SU-DHL-6 (cell line): Measurements from ENCODE around the gene FBXW11.

ENCODE experiments used
- H2AFZ ChIP-seq: fragments of 200-600 bp; sonication (generic); 2 replicates; pipeline ENCODE4 v1.6.1; 2014; ENCODE audit warnings: low read depth, mild to moderate bottlenecking, moderate library complexity, mixed read lengths, antibody characterized with exemption, low read length; ENCODE audit not compliant: severe bottlenecking
- H3F3A ChIP-seq: fragments of 200-600 bp; shearing (Covaris generic); 2 replicates; pipeline ENCODE4 v1.6.0; 2016; ENCODE audit warnings: antibody characterized with exemption, mild to moderate bottlenecking; ENCODE audit not compliant: insufficient read depth
- H3K27ac ChIP-seq: fragments of 200-600 bp; sonication (generic); 2 replicates; pipeline ENCODE4 v1.5.1; 2016; ENCODE audit warnings: low read depth, mild to moderate bottlenecking, low read length, moderate library complexity, mixed read lengths
- H3K27me3 ChIP-seq: fragments of 200-600 bp; sonication (generic), shearing (Covaris generic); 2 replicates; pipeline ENCODE4 v1.6.0; 2014; ENCODE audit warnings: mild to moderate bottlenecking, low read length
- H3K36me3 ChIP-seq: fragments of 200-600 bp; sonication (generic); 2 replicates; pipeline ENCODE4 v1.6.1; 2014; ENCODE audit warnings: mild to moderate bottlenecking, low read length, mixed read lengths
- H3K4me2 ChIP-seq: fragments of 300-600, 200-600 bp; shearing (Covaris generic), sonication (generic); 2 replicates; pipeline ENCODE4 v1.6.0; 2014; ENCODE audit warnings: low read length, low read depth, mild to moderate bottlenecking; ENCODE audit not compliant: poor library complexity, severe bottlenecking
- H3K4me3 ChIP-seq: fragments of 200-600 bp; sonication (generic); 2 replicates; pipeline ENCODE4 v1.5.1; 2014; ENCODE audit warnings: antibody characterized with exemption, low read length, mild to moderate bottlenecking, mixed read lengths; ENCODE audit not compliant: insufficient read depth, poor library complexity, severe bottlenecking
- H3K79me2 ChIP-seq: fragments of 200-600 bp; sonication (generic); 2 replicates; pipeline ENCODE4 v1.6.1; 2014; ENCODE audit warnings: mild to moderate bottlenecking, low read length, moderate library complexity; ENCODE audit not compliant: insufficient read depth
- H3K9ac ChIP-seq: fragments of 200-600 bp; sonication (generic); 2 replicates; pipeline ENCODE4 v1.7.0; 2014; ENCODE audit warnings: mild to moderate bottlenecking, low read length
- H3K9me2 ChIP-seq: fragments of 200-600 bp; sonication (generic); replicated peaks from 2 replicates; pipeline ENCODE4 v1.6.1; 2014; ENCODE audit warnings: low read length; ENCODE audit not compliant: insufficient read depth
- H3K9me3 ChIP-seq: fragments of 200-600 bp; sonication (generic); 2 replicates; pipeline ENCODE4 v1.6.1; 2014; ENCODE audit warnings: low read length, mixed read lengths; ENCODE audit not compliant: insufficient read depth
- H4K20me1 ChIP-seq: fragments of 200-600 bp; sonication (generic); 2 replicates; pipeline ENCODE4 v1.6.1; 2014; ENCODE audit warnings: low read depth, mild to moderate bottlenecking, antibody characterized with exemption, low read length, moderate library complexity, mixed read lengths
- CTCF ChIP-seq: fragments of 200-600 bp; sonication (generic); IDR thresholded peaks from one replicate; pipeline ENCODE4 v1.5.1; 2017; ENCODE audit warnings: antibody characterized with exemption, mild to moderate bottlenecking, low read length, moderate library complexity; ENCODE audit not compliant: insufficient read depth, poor library complexity, severe bottlenecking
- EZH2phosphoT487 ChIP-seq: fragments of 200-600 bp; sonication (generic), shearing (Covaris generic); conservative IDR thresholded peaks from 2 replicates; pipeline ENCODE4 v1.6.1; 2018; ENCODE audit warnings: mild to moderate bottlenecking, antibody characterized with exemption, low read length, moderate library complexity, mixed read lengths

The FBXW11 gene

GRCh38 chr5:171848911-171849520 is 157.4 kb downstream of the FBXW11 start:
- H3K9me3 ChIP-seq, result no peaks in the 10 kb centered on the region
- H3K27me3 ChIP-seq, result no peaks in the 10 kb centered on the region
- TF ChIP-seq CTCF (no peak), EZH2phosphoT487 (no peak)
- H3F3A ChIP-seq, result no peaks in the 10 kb centered on the region
- no peak overlapping the region for H2AFZ ChIP-seq
- no peak overlapping the region for H3K9ac ChIP-seq
- H3K4me3 ChIP-seq, result no peak overlapping the region
- no peaks in the 10 kb centered on the region for H4K20me1 ChIP-seq
- no peaks in the 10 kb centered on the region for H3K9me2 ChIP-seq
- no peak overlapping the region for H3K4me2 ChIP-seq
- no peaks in the 10 kb centered on the region for H3K36me3 ChIP-seq
- no peaks in the 10 kb centered on the region for H3K79me2 ChIP-seq
- H3K27ac ChIP-seq, result no peak overlapping the region

DNA sequence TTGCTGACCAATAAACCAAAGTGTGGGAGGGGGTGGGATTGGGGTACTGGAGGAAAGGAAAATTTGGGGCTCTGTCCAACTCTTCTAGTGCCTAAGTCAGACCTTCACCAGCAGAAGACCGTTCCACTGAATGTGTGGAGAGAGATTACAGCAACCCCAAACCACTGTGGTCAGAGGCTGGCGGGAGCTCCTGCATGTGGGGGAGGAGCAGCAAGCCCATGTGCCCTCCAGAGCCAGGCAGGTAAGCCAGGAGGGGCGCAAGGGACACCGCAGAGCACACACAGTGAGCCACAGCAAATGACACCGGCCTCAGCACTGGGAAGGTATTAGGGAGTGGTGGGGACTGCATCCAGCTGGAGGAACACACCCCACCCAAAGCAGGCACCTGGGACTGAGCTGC is 158.0 kb downstream of the FBXW11 start:
- Histone ChIP-seq H3K36me3 (no peaks in the 10 kb centered on the region), H3K9me2 (no peaks in the 10 kb centered on the region), H3K27me3 (no peaks in the 10 kb centered on the region), H4K20me1 (no peaks in the 10 kb centered on the region), H3K79me2 (no peaks in the 10 kb centered on the region), H3K27ac (no peak overlapping the region), H2AFZ (no peak overlapping the region), H3K9me3 (no peaks in the 10 kb centered on the region), H3K4me2 (no peak overlapping the region), H3F3A (no peaks in the 10 kb centered on the region), H3K4me3 (no peak overlapping the region), H3K9ac (no peak overlapping the region)
- TF ChIP-seq EZH2phosphoT487, result no peak

DNA sequence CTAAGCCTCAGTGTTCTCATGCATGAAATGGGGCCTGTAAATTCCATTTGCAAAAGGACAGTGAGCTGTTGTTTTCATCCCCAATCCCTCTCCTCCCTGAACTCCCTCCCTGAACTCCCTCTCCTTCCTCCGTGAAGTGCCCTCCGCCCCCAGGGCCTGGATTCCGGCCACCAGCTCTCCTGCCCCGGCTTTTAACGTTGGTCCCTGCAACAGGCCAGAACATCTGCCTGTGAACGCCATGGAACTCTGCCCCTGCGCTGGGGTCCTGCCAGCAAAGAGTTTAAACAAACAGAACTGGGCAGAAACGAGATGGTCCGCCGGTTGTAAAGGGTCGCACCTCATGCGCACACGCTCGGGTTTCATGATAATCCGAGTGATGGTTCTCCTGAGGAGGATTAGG is 158.4 kb downstream of the FBXW11 start:
- H3K4me3 ChIP-seq, result no peak overlapping the region
- no peaks in the 10 kb centered on the region for H3K27me3 ChIP-seq
- no peak overlapping the region for H3K9ac ChIP-seq
- H3K79me2 ChIP-seq, result no peaks in the 10 kb centered on the region
- H4K20me1 ChIP-seq, result no peaks in the 10 kb centered on the region
- no peak overlapping the region for H2AFZ ChIP-seq
- no peaks in the 10 kb centered on the region for H3K9me2 ChIP-seq
- H3K9me3 ChIP-seq, result no peaks in the 10 kb centered on the region
- TF ChIP-seq EZH2phosphoT487 (no peak), CTCF (no peak)
- H3F3A ChIP-seq, result no peaks in the 10 kb centered on the region
- no peaks in the 10 kb centered on the region for H3K36me3 ChIP-seq
- H3K4me2 ChIP-seq, result no peak overlapping the region
- H3K27ac ChIP-seq, result no peak overlapping the region

GRCh38 chr5:171847026-171847425 is 159.4 kb downstream of the FBXW11 start:
- no peaks in the 10 kb centered on the region for H3K9me2 ChIP-seq
- no peak overlapping the region for H3K4me3 ChIP-seq
- no peaks in the 10 kb centered on the region for H3K27me3 ChIP-seq
- no peaks in the 10 kb centered on the region for H3K9me3 ChIP-seq
- no peaks in the 10 kb centered on the region for H3F3A ChIP-seq
- no peaks in the 10 kb centered on the region for H4K20me1 ChIP-seq
- H3K4me2 ChIP-seq, result no peak overlapping the region
- H2AFZ ChIP-seq, result no peak overlapping the region
- H3K9ac ChIP-seq, result no peak overlapping the region
- H3K27ac ChIP-seq, result no peak overlapping the region
- TF ChIP-seq CTCF (no peak), EZH2phosphoT487 (no peak)
- no peaks in the 10 kb centered on the region for H3K36me3 ChIP-seq
- H3K79me2 ChIP-seq, result no peaks in the 10 kb centered on the region
